Measurements from ENCODE around the gene SLF2. TPM values are rescaled to one million over a fixed set of nuclear protein-coding genes. Genes with fewer than 3 reads are reported as not detected.
A peak's percentile ranks its signal among the peaks of the same experiment; 100 is the strongest.

The SLF2 gene
- total and polyA plus RNA-seq, 10 donors: 11.5 to 90.9 (median 46.8) TPM

DNA sequence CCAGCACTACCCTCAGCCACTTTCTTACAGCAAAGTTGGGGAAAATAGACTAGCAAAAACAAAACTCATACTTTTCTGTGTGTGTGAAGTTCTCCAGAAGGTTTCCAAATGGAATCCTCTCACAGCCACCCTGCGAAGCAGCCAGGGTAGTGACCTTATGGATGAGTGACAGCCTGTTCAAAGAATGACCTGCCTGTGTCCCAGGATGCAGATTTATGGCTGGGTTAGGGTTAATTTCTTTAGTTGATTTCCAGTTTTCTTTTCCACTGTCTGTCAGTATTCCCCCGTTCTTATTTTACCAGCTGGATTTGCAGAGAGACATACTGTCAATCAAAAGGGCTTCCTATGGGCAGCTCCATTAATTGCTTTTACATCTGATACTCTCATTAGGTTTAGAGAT, 54.1 kb downstream of the SLF2 start:
- intact Hi-C loops (cut with DNase I; ENCODE audit: low total_unique reads): no loop called here
- TF ChIP-seq POLR2A (IDR thresholded peaks at IDR 0.05) (no peak), POLR2AphosphoS5 (IDR thresholded peaks at IDR 0.05) (no peak)
- TF ChIP-seq, protein P1, sequence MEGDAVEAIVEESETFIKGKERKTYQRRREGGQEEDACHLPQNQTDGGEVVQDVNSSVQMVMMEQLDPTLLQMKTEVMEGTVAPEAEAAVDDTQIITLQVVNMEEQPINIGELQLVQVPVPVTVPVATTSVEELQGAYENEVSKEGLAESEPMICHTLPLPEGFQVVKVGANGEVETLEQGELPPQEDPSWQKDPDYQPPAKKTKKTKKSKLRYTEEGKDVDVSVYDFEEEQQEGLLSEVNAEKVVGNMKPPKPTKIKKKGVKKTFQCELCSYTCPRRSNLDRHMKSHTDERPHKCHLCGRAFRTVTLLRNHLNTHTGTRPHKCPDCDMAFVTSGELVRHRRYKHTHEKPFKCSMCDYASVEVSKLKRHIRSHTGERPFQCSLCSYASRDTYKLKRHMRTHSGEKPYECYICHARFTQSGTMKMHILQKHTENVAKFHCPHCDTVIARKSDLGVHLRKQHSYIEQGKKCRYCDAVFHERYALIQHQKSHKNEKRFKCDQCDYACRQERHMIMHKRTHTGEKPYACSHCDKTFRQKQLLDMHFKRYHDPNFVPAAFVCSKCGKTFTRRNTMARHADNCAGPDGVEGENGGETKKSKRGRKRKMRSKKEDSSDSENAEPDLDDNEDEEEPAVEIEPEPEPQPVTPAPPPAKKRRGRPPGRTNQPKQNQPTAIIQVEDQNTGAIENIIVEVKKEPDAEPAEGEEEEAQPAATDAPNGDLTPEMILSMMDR (IDR thresholded peaks at IDR 0.05 in 8 of 11, conservative IDR thresholded peaks at IDR 0.05 in 3 of 11): no peak

DNA sequence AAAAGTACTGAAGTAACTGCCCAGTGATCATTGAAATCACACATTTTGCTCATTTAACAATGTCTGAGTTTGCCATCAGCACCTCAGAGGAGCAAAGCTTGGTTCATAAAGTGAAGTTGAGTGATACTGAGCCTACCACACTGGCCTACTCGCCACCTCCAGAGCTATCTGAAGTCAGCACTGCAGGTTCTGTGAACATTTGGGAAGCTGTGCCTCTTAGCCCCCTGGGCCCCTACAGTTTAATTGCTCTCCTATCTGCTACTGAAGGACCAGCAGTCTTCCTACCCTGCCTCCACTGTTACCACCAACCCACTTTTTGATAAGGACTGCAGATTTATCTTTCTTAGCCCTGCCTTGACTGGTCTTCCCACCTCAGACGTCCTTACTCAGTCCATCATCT, 54.6 kb downstream of the SLF2 start:
- WGBS, 5 donors: 71 to 94% (median 89%) methylated on average over 2 of the region's 2 CpGs
- Histone ChIP-seq H3K9me3 (no peaks in the 10 kb centered on the region), H3K36me3 (peaks cover 0 to 49% (median 23%) of the 10 kb centered on the region in 6 donors), H3K27me3 (replicated peaks in 1 of 7) (peaks cover 0 to 16% (median 0%) of the 10 kb centered on the region in 7 donors), H3K4me3 (no peak overlapping the region), H3K4me1 (peaks cover 6 to 26% (median 16%) of the 10 kb centered on the region in 6 donors), H3K27ac (no peak overlapping the region)
- intact Hi-C loops (cut with DNase I; ENCODE audit: low total_unique reads): no loop called here
- TF ChIP-seq POLR2AphosphoS5 (IDR thresholded peaks at IDR 0.05) (no peak), POLR2A (IDR thresholded peaks at IDR 0.05) (no peak)
- TF ChIP-seq, protein P1 (IDR thresholded peaks at IDR 0.05 in 8 of 11, conservative IDR thresholded peaks at IDR 0.05 in 3 of 11): no peak
- DNase-seq: no peak

More for the DNA sequence above, 54.1 kb downstream of the SLF2 start:
- Histone ChIP-seq H3K4me3 (no peak overlapping the region), H3K4me1 (peaks cover 6 to 26% (median 16%) of the 10 kb centered on the region in 6 donors), H3K9me3 (no peaks in the 10 kb centered on the region), H3K27ac (no peak overlapping the region), H3K27me3 (replicated peaks in 1 of 7) (peaks cover 0 to 16% (median 0%) of the 10 kb centered on the region in 7 donors), H3K36me3 (peaks cover 0 to 53% (median 27%) of the 10 kb centered on the region in 6 donors)
- no peak for DNase-seq
- WGBS, 5 donors: 77 to 91% (median 87%) methylated on average over 2 of the region's 2 CpGs

DNA sequence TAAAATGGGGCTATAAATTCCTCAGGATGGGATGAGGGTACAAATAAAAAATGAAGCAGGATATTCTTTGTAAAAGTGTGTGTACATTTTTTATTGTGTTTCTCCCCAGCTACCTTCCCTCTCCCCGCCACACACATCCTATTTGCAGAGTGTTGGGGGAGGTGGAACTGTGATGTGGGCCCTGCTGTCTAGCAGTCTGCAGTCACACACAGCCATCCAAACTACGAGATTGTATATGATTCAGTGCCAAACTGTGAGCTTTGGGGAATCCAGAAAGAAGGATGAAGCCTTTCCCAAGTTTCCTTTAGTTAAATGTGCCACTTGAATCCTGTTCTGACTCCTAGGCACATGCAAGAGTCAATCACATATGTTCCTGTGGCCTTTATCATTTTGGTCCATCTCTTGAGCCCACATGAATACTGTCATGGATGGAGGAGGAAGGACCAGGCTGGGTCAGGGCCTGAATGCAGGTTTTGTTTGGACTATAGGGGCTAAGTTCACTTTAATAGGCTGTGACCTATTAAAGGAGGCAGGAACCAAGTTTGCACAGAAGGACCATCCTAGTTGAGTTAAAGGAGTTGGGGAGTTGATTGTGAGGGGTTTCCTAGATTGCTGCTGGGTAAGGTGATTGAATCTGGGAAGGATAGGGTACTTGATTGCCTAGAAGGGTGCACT, 55.4 kb downstream of the SLF2 start:
- no peaks in the 10 kb centered on the region for H3K9me3 ChIP-seq
- H3K4me3 ChIP-seq: no peak overlapping the region
- peaks cover 6 to 26% (median 16%) of the 10 kb centered on the region in 6 donors for H3K4me1 ChIP-seq
- peaks cover 0 to 40% (median 16%) of the 10 kb centered on the region in 6 donors for H3K36me3 ChIP-seq
- peaks cover 0 to 16% (median 0%) of the 10 kb centered on the region in 7 donors for H3K27me3 ChIP-seq (replicated peaks in 1 of 7)
- intact Hi-C loops (cut with DNase I; ENCODE audit: low total_unique reads): no loop called here
- no peak for DNase-seq
- H3K27ac ChIP-seq: no peak overlapping the region
- TF ChIP-seq, protein P1 (IDR thresholded peaks at IDR 0.05 in 8 of 11, conservative IDR thresholded peaks at IDR 0.05 in 3 of 11): no peak
- TF ChIP-seq POLR2AphosphoS5 (IDR thresholded peaks at IDR 0.05): no peak
- 81 to 92% (median 89%) methylated on average over 2 of the region's 2 CpGs for WGBS, 5 donors

DNA sequence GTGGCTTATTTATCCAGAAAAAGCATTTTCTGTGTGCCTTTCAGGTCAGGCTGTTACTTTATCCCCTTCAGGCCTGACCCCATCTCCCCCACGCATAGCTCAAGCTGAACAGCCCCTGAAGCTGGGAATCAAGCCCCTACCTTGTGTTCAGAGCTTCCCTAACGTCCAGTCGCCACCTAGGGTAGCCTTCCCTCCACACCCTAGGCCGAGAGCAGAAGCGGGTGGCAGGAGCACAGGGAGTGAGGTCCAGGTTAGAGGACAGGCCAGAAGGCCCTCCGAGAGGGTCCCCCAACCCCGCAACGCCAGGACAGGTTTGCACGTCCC, 56.1 kb downstream of the SLF2 start:
- intact Hi-C loops (cut with DNase I; ENCODE audit: low total_unique reads): no loop called here
- Histone ChIP-seq H3K9me3 (no peaks in the 10 kb centered on the region), H3K4me3 (peak overlapping the region; percentile 33 to 77 (median 46)), H3K4me1 (peaks cover 6 to 26% (median 16%) of the 10 kb centered on the region in 6 donors), H3K27me3 (replicated peaks in 1 of 7) (peaks cover 0 to 16% (median 0%) of the 10 kb centered on the region in 7 donors), H3K27ac (no peak overlapping the region), H3K36me3 (peaks cover 0 to 34% (median 12%) of the 10 kb centered on the region in 6 donors)
- 23 to 45% (median 35%) methylated on average over 9 of the region's 9 CpGs for WGBS, 5 donors
- no peak for DNase-seq
- no peak for TF ChIP-seq POLR2A (IDR thresholded peaks at IDR 0.05)
- TF ChIP-seq, protein P1 (IDR thresholded peaks at IDR 0.05 in 8 of 11, conservative IDR thresholded peaks at IDR 0.05 in 3 of 11): peak in 1 of 11 experiments; percentile 27
